K562 (cell line): ENCODE data around the gene EVA1A. TPM values are rescaled to one million over a fixed set of nuclear protein-coding genes. Genes with fewer than 3 reads are reported as not detected.

Experiments used
- ATAC-seq: fragments of 200-7000 bp; cut with Tn5 transposase; 3 replicates; pipeline ENCODE4 v1.9.1; 2020; ENCODE audit warnings: moderate library complexity
- BruUV-seq: library from RNA; stranded (reverse); fragments of 400-500 nt; replicated peaks from 2 replicates; lab custom pipeline; 2021; lab: Mats Ljungman, UMichigan
- CTCF ChIA-PET: fragments of 300-600 bp; formaldehyde crosslinking; extraction: SDS; loops from one replicate; lab custom pipeline; 2021; ENCODE audit warnings: low intra/inter-chr PET ratio; lab: Yijun Ruan, JAX
- POLR2A ChIA-PET: fragments of 300-600, 350-650 bp; sonication (Branson Sonifier 250); formaldehyde crosslinking; extraction: SDS; loops from one replicate; lab custom pipeline; 2021; ENCODE audit warnings: antibody characterized with exemption, inconsistent platforms; lab: Yijun Ruan, JAX
- DNase-seq, 4 experiments: peaks; one replicate each; pipeline versions ENCODE4 v3.0.0 to v3.0.0-alpha.2; 2011 to 2018; ENCODE audit warnings: low spot score in 3 of 4, mixed read lengths in 3 of 4; ENCODE audit errors: extremely low read depth in 1 of 4
- FAIRE-seq: peaks from 2 replicates; lab custom pipeline; 2011; peaks lifted over from hg19 to GRCh38; lab: Jason Lieb, UNC
- H2AFZ ChIP-seq: 2 replicates; pipeline ENCODE4 v1.6.0; 2011; ENCODE audit warnings: low read depth, low read length, control low read depth, inconsistent platforms
- H3K27ac ChIP-seq: fragments of 200-600 bp; 3 replicates; pipeline ENCODE4 v1.8.0; 2011; ENCODE audit warnings: low read depth, mild to moderate bottlenecking, control low read depth, inconsistent platforms, low read length, moderate library complexity, mixed read lengths; ENCODE audit errors: extremely low read depth
- H3K27me3 ChIP-seq, 2 experiments: fragments of 300-600 bp in 1 of 2; 2 replicates in 1 of 2; 3 replicates in 1 of 2; pipeline versions ENCODE4 v1.6.0 to v1.8.0; 2011; ENCODE audit warnings: inconsistent platforms in 2 of 2, low read length in 2 of 2, mild to moderate bottlenecking in 1 of 2, mixed read lengths in 1 of 2, moderate library complexity in 1 of 2; ENCODE audit not compliant: control insufficient read depth in 2 of 2, insufficient read depth in 2 of 2
- H3K36me3 ChIP-seq: fragments of 300-600 bp; 3 replicates; pipeline ENCODE4 v1.8.0; 2011; ENCODE audit warnings: mild to moderate bottlenecking, low read length, inconsistent platforms; ENCODE audit not compliant: control insufficient read depth, insufficient read depth
- H3K4me1 ChIP-seq, 2 experiments: fragments of 200-600 bp in 1 of 2; replicated peaks in 1 of 2; 2 replicates in 1 of 2; 3 replicates in 1 of 2; pipeline versions ENCODE4 v1.5.1 to v1.8.0; 2011; ENCODE audit warnings: inconsistent platforms in 2 of 2, low read length in 2 of 2, mild to moderate bottlenecking in 1 of 2, mixed read lengths in 1 of 2, moderate library complexity in 1 of 2; ENCODE audit not compliant: control insufficient read depth in 2 of 2, insufficient read depth in 2 of 2
- H3K4me2 ChIP-seq: 2 replicates; pipeline ENCODE4 v1.6.1; 2011; ENCODE audit warnings: low read length, control low read depth, inconsistent platforms, mixed read lengths; ENCODE audit not compliant: insufficient read depth
- H3K4me3 ChIP-seq: fragments of 200-600 bp; sonication (generic), shearing (Covaris generic); 2 replicates; pipeline ENCODE4 v1.5.1; 2016; ENCODE audit warnings: control low read depth, inconsistent platforms
- H3K79me2 ChIP-seq: fragments of 200-600 bp; 3 replicates; pipeline ENCODE4 v1.8.0; 2011; ENCODE audit warnings: low read length, inconsistent platforms; ENCODE audit not compliant: control insufficient read depth, insufficient read depth
- H3K9ac ChIP-seq, 2 experiments: 2 replicates each; pipeline versions ENCODE4 v1.6.0 to v1.6.1; 2011; ENCODE audit warnings: low read depth in 2 of 2, low read length in 2 of 2, control low read depth in 1 of 2, inconsistent platforms in 1 of 2, mild to moderate bottlenecking in 1 of 2, mixed read lengths in 1 of 2; ENCODE audit not compliant: insufficient read depth in 1 of 2
- H3K9me1 ChIP-seq: one replicate; pipeline ENCODE4 v1.6.0; 2011; ENCODE audit warnings: inconsistent platforms, mild to moderate bottlenecking, low read length, moderate library complexity; ENCODE audit not compliant: control insufficient read depth, insufficient read depth
- H3K9me3 ChIP-seq: replicated peaks from 2 replicates; pipeline ENCODE4 v1.5.1; 2011; ENCODE audit warnings: low read depth, low read length, inconsistent platforms; ENCODE audit not compliant: control insufficient read depth, insufficient read depth
- H4K20me1 ChIP-seq: replicated peaks from 2 replicates; pipeline ENCODE4 v1.6.1; 2011; ENCODE audit warnings: low read length, inconsistent platforms, mixed read lengths; ENCODE audit not compliant: control insufficient read depth, insufficient read depth
- ARID2 ChIP-seq: fragments of 450-650 bp; IDR thresholded peaks from 2 replicates; pipeline ENCODE4 v1.6.1; 2017; ENCODE audit warnings: antibody characterized with exemption, mild to moderate bottlenecking
- CBX5 ChIP-seq: IDR thresholded peaks from 2 replicates; pipeline ENCODE4 v1.6.1; 2014; ENCODE audit warnings: low read depth, borderline replicate concordance
- HNRNPK ChIP-seq: fragments of 200-400 bp; formaldehyde crosslinking; IDR thresholded peaks from one replicate; pipeline ENCODE4 v1.6.1; 2018; ENCODE audit warnings: mild to moderate bottlenecking, low read depth, low read length; ENCODE audit not compliant: poor library complexity, severe bottlenecking
- NELFE ChIP-seq: IDR thresholded peaks from 2 replicates; pipeline ENCODE4 v1.6.1; 2011; ENCODE audit warnings: mild to moderate bottlenecking; ENCODE audit not compliant: insufficient read depth, insufficient read length
- NFYB ChIP-seq: IDR thresholded peaks from 2 replicates; pipeline ENCODE4 v1.6.1; 2011; ENCODE audit warnings: mild to moderate bottlenecking, moderate library complexity; ENCODE audit not compliant: insufficient read length; ENCODE audit errors: extremely low read depth
- PURB ChIP-seq: sonication (generic); formaldehyde crosslinking; IDR thresholded peaks from 2 replicates; pipeline ENCODE4 v1.9.0; 2021; ENCODE audit warnings: low read depth, mild to moderate bottlenecking, missing genetic modification reagents
- RBM22 ChIP-seq: fragments of 200-400 bp; formaldehyde crosslinking; IDR thresholded peaks from 2 replicates; pipeline ENCODE4 v1.6.1; 2018; ENCODE audit warnings: low read length, low read depth; ENCODE audit not compliant: poor library complexity, severe bottlenecking
- SMAD3 ChIP-seq: fragments of 450-650 bp; formaldehyde crosslinking; conservative IDR thresholded peaks from 2 replicates; pipeline ENCODE4 v1.4.0; 2020; ENCODE audit warnings: mild to moderate bottlenecking
- SMARCC2 ChIP-seq: fragments of 450-650 bp; IDR thresholded peaks from 2 replicates; pipeline ENCODE4 v1.6.1; 2017; ENCODE audit warnings: antibody characterized with exemption, moderate library complexity, mild to moderate bottlenecking, low read depth
- SRF ChIP-seq, 2 experiments: fragments of 250-450, 450-650 bp in 1 of 2; sonication (Bioruptor Pico) in 1 of 2; sonication (generic) in 1 of 2; formaldehyde crosslinking; IDR thresholded peaks; 2 replicates each; pipeline versions ENCODE4 v1.5.0 to v1.5.1; 2020 to 2022; ENCODE audit warnings: mild to moderate bottlenecking in 1 of 2, missing genetic modification reagents in 1 of 2
- WGBS: fragments of 100-300 bp; shearing (Covaris generic); methylation state at CpG from one replicate; pipeline ENCODE4 v1.1.6; 2016; ENCODE audit warnings: low coverage, mixed read lengths; ENCODE audit not compliant: insufficient coverage; ENCODE audit errors: missing lambda C conversion rate; 5-methylcytosine and 5-hydroxymethylcytosine counted together
- in situ Hi-C: fragments of 300-500 bp; cut with MboI; formaldehyde crosslinking; loops from 4 replicates; pipeline ENCODE4 v1.15.0; 2018; ENCODE audit warnings: inconsistent platforms, mixed read lengths
- intact Hi-C: fragments of 100-400 bp; cut with micrococcal nuclease; formaldehyde crosslinking; loops from 2 replicates; pipeline ENCODE4 v1.14.2; 2022
- polyA plus RNA-seq, 8 experiments: library from polyadenylated mRNA; depleted of rRNA in 4 of 8; stranded (reverse) in 5 of 8; unstranded in 3 of 8; fragments of >200 nt; fragmentation: Nextera tagmentation in 2 of 8; fragmentation: Illumina TruSeq in 1 of 8; extraction: Ambion mirVana in 2 of 8; extraction: Trizol in 1 of 8; gene quantifications; 2 replicates each; pipeline versions ENCODE4 v1.2.1 to v1.2.3, GENCODE V29; 2011 to 2014; ENCODE audit warnings: inconsistent platforms in 1 of 8, missing spikeins in 1 of 8
- total RNA-seq, 7 experiments: library from RNA; depleted of rRNA in 6 of 7; stranded (reverse); fragments of >200 nt in 6 of 7; fragmentation: Illumina TruSeq in 2 of 7; extraction: Trizol in 2 of 7; gene quantifications; 2 replicates each; pipeline versions ENCODE4 v1.2.1 to v1.2.3, GENCODE V29; 2011 to 2021; ENCODE audit warnings: low replicate concordance in 1 of 7
- TF ChIP-seq, protein P1 (sequence below): fragments of 250-450 bp; sonication (Bioruptor Pico); IDR thresholded peaks from 2 replicates; pipeline ENCODE4 v1.8.0; 2021; ENCODE audit warnings: moderate library complexity, mild to moderate bottlenecking, inconsistent platforms
- TF ChIP-seq, protein P2 (sequence below): fragments of 250-450 bp; sonication (Bioruptor Pico); IDR thresholded peaks from 2 replicates; pipeline ENCODE4 v1.4.0; 2020; ENCODE audit warnings: borderline replicate concordance
- TF ChIP-seq, protein P3 (sequence below), 3 experiments: fragments of 200-800 bp in 1 of 3; sonication (Bioruptor generic) in 1 of 3; sonication (generic) in 1 of 3; formaldehyde crosslinking in 1 of 3; IDR thresholded peaks; 2 replicates each; pipeline versions ENCODE4 v1.6.1 to v1.8.0; 2016 to 2022; ENCODE audit warnings: mild to moderate bottlenecking in 2 of 3, missing compliant biosample characterization in 2 of 3, missing genetic modification characterization in 2 of 3, missing genetic modification reagents in 1 of 3

Gene EVA1A
- total and polyA plus RNA-seq, 9 of the 15 experiments (the other 6 are each of a cell fraction or from before 2014, with no cell fraction given), result not detected

DNA sequence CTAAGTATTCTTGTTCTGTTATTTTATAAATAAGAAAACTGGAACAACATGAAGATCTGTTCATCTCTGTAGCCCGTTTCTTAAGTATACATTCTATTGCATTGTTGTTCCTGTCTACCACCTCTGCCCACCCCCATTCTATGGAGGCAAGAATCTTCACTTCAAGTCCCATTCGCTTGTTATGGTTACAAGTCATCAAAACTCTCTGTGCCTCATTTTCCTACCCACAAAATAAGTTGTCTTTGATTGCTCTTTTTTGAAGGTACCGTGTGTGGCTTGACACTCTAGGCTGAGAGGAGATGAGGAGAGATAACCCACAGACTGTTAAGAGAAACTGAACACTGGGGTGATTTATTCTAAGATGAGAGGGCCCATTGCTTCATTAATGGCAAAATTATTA, 2.9 kb upstream of the EVA1A start:
- H2AFZ ChIP-seq, result no peak overlapping the region
- no peaks in the 10 kb centered on the region for H3K79me2 ChIP-seq
- no peaks in the 10 kb centered on the region for H4K20me1 ChIP-seq
- peaks cover 8 to 39% of the 10 kb centered on the region in 2 experiments for H3K27me3 ChIP-seq
- no peak overlapping the region for H3K27ac ChIP-seq
- H3K9me1 ChIP-seq, result no peaks in the 10 kb centered on the region
- no peak overlapping the region for H3K4me2 ChIP-seq
- POLR2A ChIA-PET, result no interaction called here
- no TSS peak for BruUV-seq
- in situ Hi-C loops, result no loop called here
- TF ChIP-seq, protein P1, sequence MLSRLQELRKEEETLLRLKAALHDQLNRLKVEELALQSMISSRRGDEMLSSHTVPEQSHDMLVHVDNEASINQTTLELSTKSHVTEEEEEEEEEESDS (CRISPR knock-in tag), result no peak
- no peak for TF ChIP-seq NFYB
- TF ChIP-seq ARID2, result no peak
- no peak for TF ChIP-seq SMAD3
- no peak for TF ChIP-seq SRF (CRISPR knock-in tag; IDR thresholded peaks at IDR 0.05)
- no peak for TF ChIP-seq CBX5
- TF ChIP-seq SMARCC2, result no peak
- no peak for TF ChIP-seq NELFE
- TF ChIP-seq, protein P2, sequence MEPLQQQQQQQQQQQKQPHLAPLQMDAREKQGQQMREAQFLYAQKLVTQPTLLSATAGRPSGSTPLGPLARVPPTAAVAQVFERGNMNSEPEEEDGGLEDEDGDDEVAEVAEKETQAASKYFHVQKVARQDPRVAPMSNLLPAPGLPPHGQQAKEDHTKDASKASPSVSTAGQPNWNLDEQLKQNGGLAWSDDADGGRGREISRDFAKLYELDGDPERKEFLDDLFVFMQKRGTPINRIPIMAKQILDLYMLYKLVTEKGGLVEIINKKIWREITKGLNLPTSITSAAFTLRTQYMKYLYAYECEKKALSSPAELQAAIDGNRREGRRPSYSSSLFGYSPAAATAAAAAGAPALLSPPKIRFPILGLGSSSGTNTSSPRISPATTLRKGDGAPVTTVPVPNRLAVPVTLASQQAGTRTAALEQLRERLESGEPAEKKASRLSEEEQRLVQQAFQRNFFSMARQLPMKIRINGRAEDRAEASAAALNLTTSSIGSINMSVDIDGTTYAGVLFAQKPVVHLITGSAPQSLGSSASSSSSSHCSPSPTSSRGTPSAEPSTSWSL (CRISPR knock-in tag), result no peak
- no peak for TF ChIP-seq RBM22
- no peak for TF ChIP-seq PURB (CRISPR knock-in tag)
- TF ChIP-seq, protein P3, sequence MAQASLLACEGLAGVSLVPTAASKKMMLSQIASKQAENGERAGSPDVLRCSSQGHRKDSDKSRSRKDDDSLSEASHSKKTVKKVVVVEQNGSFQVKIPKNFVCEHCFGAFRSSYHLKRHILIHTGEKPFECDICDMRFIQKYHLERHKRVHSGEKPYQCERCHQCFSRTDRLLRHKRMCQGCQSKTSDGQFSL (CRISPR knock-in tag; IDR thresholded peaks at IDR 0.05), result no peak
- TF ChIP-seq, protein P3 (tag; IDR thresholded peaks at IDR 0.05), result no peak
- no peak for TF ChIP-seq HNRNPK
- TF ChIP-seq, all 486 proteins: peak for 0
- Histone ChIP-seq H3K36me3 (no peaks in the 10 kb centered on the region), H3K9ac (no peak overlapping the region), H3K4me1 (no peaks in the 10 kb centered on the region; a peak in 1 of 5 replicates), H3K4me3 (no peak overlapping the region), H3K9me3 (no peaks in the 10 kb centered on the region)
- CTCF ChIA-PET, result no interaction called here
- DNase-seq (no peak), FAIRE-seq (no peak), ATAC-seq (no peak)
- WGBS, result 0% methylated on average over 3 of the region's 3 CpGs
- intact Hi-C loops, result no loop called here
